CD4-positive, alpha-beta memory T cell (primary cell): ENCODE data around the gene PIK3IP1. TPM values are rescaled to one million over a fixed set of nuclear protein-coding genes. Genes with fewer than 3 reads are reported as not detected.

Source experiments
- CTCF ChIA-PET: fragments of 350-600 bp; sonication (Branson Sonifier 250); formaldehyde crosslinking; loops from one replicate; lab custom pipeline; 2021; ENCODE audit warnings: inconsistent platforms; ENCODE audit not compliant: partially characterized antibody; lab: Charles Lee
- POLR2A ChIA-PET: fragments of 350-600 bp; sonication (Branson Sonifier 250); formaldehyde crosslinking; loops from one replicate; lab custom pipeline; 2021; ENCODE audit not compliant: partially characterized antibody; lab: Charles Lee
- DNase-seq, 5 donors: peaks; one replicate each; pipeline versions ENCODE4 v3.0.0 to v3.0.0-alpha.2; 2020 to 2022; ENCODE audit warnings: mixed read lengths in 1 of 5
- H3K27ac ChIP-seq: one replicate; pipeline ENCODE4 v1.7.0; 2013; ENCODE audit warnings: low read depth, low read length
- H3K27me3 ChIP-seq: 2 replicates; pipeline ENCODE4 v1.7.0; 2013; ENCODE audit warnings: mild to moderate bottlenecking, low read length, moderate library complexity; ENCODE audit not compliant: insufficient read depth
- H3K36me3 ChIP-seq: 2 replicates; pipeline ENCODE4 v1.7.0; 2013; ENCODE audit warnings: mild to moderate bottlenecking, low read length, moderate library complexity; ENCODE audit not compliant: insufficient read depth
- H3K4me1 ChIP-seq: 2 replicates; pipeline ENCODE4 v1.7.0; 2013; ENCODE audit warnings: mild to moderate bottlenecking, low read length, moderate library complexity; ENCODE audit not compliant: insufficient read depth
- H3K4me3 ChIP-seq, 2 donors: one replicate each; pipeline ENCODE4 v1.7.0; 2013; ENCODE audit warnings: low read length in 2 of 2, mild to moderate bottlenecking in 1 of 2
- H3K9me3 ChIP-seq, 2 donors: one replicate each; pipeline ENCODE4 v1.7.0; 2013; ENCODE audit warnings: low read length in 2 of 2, control low read depth in 1 of 2; ENCODE audit not compliant: control insufficient read depth in 1 of 2
- H3K27ac Mint-ChIP-seq, 7 donors: one replicate each; pipeline ENCODE4 v1.8.0; 2020 to 2021; ENCODE audit warnings: mixed read lengths in 7 of 7, mild to moderate bottlenecking in 6 of 7, inconsistent platforms in 3 of 7, moderate library complexity in 3 of 7
- H3K27me3 Mint-ChIP-seq, 2 donors: one replicate each; pipeline ENCODE4 v1.8.0; 2020 to 2021; ENCODE audit warnings: mixed read lengths in 2 of 2
- H3K36me3 Mint-ChIP-seq, 2 donors: one replicate each; pipeline ENCODE4 v1.8.0; 2020 to 2021; ENCODE audit warnings: mixed read lengths in 2 of 2, inconsistent platforms in 1 of 2, mild to moderate bottlenecking in 1 of 2
- H3K4me1 Mint-ChIP-seq, 4 donors: one replicate each; pipeline ENCODE4 v1.8.0; 2020 to 2021; ENCODE audit warnings: mixed read lengths in 4 of 4, mild to moderate bottlenecking in 1 of 4
- H3K4me3 Mint-ChIP-seq, 8 donors: one replicate each; pipeline ENCODE4 v1.8.0; 2020 to 2021; ENCODE audit warnings: mixed read lengths in 8 of 8, mild to moderate bottlenecking in 7 of 8, moderate library complexity in 6 of 8, inconsistent platforms in 3 of 8
- H3K9me3 Mint-ChIP-seq, 8 donors: one replicate each; pipeline ENCODE4 v1.8.0; 2020 to 2021; ENCODE audit warnings: mixed read lengths in 8 of 8, mild to moderate bottlenecking in 5 of 8, inconsistent platforms in 3 of 8, moderate library complexity in 1 of 8
- intact Hi-C: fragments of 100-400 bp; cut with micrococcal nuclease; formaldehyde crosslinking; loops from one replicate; pipeline ENCODE4 v1.15.1; 2023
- polyA plus RNA-seq, 2 donors: library from polyadenylated mRNA; unstranded; fragments of 300-500 nt; fragmentation: Illumina TruSeq; gene quantifications; one replicate each; pipeline ENCODE4 v1.2.3, GENCODE V29; 2021
- total RNA-seq, 2 experiments: library from RNA; stranded (reverse); gene quantifications; one replicate each; pipeline ENCODE4 v1.2.3, GENCODE V29; 2021

Gene PIK3IP1
- total and polyA plus RNA-seq, 4 experiments from 2014 or later, result 399 to 473 (median 414) TPM

GRCh38 chr22:31281733-31282132 is 10.6 kb downstream of the PIK3IP1 start:
- peaks cover 72 to 88% of the 10 kb centered on the region in 2 donors for H3K36me3 Mint-ChIP-seq
- H3K4me3 ChIP-seq, result no peak overlapping the region
- intact Hi-C loops, result no loop called here
- ChIA-PET POLR2A (interaction anchor here (0.7 to 17.9 kb wide), 9 partner anchors 8 to 70 kb away, joined by 3 to 1203 read pairs (median 7); partner anchors contain the start of genes LIMK2 and PIK3IP1), CTCF (interaction anchor here (1.0 to 3.4 kb wide), 5 partner anchors 9 to 65 kb away, joined by 3 to 30 read pairs (median 5); partner anchors contain the start of genes PATZ1 and PIK3IP1)
- no peaks in the 10 kb centered on the region for H3K27me3 ChIP-seq
- peak overlapping the region; percentile 61 to 99 (median 88) for H3K27ac Mint-ChIP-seq
- H3K36me3 ChIP-seq, result peaks cover 62% of the 10 kb centered on the region
- no peaks in the 10 kb centered on the region for H3K27me3 Mint-ChIP-seq
- H3K9me3 Mint-ChIP-seq, result no peaks in the 10 kb centered on the region
- H3K4me1 ChIP-seq, result peaks cover 100% of the 10 kb centered on the region
- DNase-seq, result peak in 1 of 5 donors; percentile 18
- H3K27ac ChIP-seq, result peak overlapping the region; percentile 19
- peak overlapping the region in 6 of 8 donors; percentile 42 to 83 (median 56) for H3K4me3 Mint-ChIP-seq
- H3K4me1 Mint-ChIP-seq, result peaks cover 78 to 100% (median 90%) of the 10 kb centered on the region in 4 donors
- H3K9me3 ChIP-seq, result no peaks in the 10 kb centered on the region

GRCh38 chr22:31279821-31280505 is 12.3 kb downstream of the PIK3IP1 start:
- intact Hi-C loops, result loop anchor here (1.0 to 2.0 kb wide), 3 partner anchors 12 to 67 kb away; partner anchors contain the start of genes LIMK2 and PIK3IP1
- peaks cover 59 to 85% of the 10 kb centered on the region in 2 donors for H3K36me3 Mint-ChIP-seq
- Histone ChIP-seq H3K36me3 (peaks cover 63% of the 10 kb centered on the region), H3K27ac (peak overlapping the region; percentile 43), H3K4me1 (peaks cover 94% of the 10 kb centered on the region), H3K27me3 (no peaks in the 10 kb centered on the region), H3K4me3 (peak overlapping the region in 1 of 2 donors; percentile 3), H3K9me3 (no peaks in the 10 kb centered on the region)
- peaks cover 63 to 96% (median 80%) of the 10 kb centered on the region in 4 donors for H3K4me1 Mint-ChIP-seq
- peak overlapping the region; percentile 94 to 99 (median 97) for H3K27ac Mint-ChIP-seq
- ChIA-PET CTCF (interaction anchor here (1.1 to 12.3 kb wide), 7 partner anchors 10 to 67 kb away, joined by 3 to 114 read pairs (median 10); partner anchors contain the start of genes LIMK2 and PIK3IP1), POLR2A (interaction anchor here (1.4 to 17.9 kb wide), 13 partner anchors 12 to 350 kb away, joined by 3 to 1203 read pairs (median 19); partner anchors contain the start of genes LIMK2, PATZ1 and PIK3IP1)
- peak overlapping the region in 7 of 8 donors; percentile 71 to 84 (median 78) for H3K4me3 Mint-ChIP-seq
- H3K27me3 Mint-ChIP-seq, result no peaks in the 10 kb centered on the region
- DNase-seq, result no peak
- H3K9me3 Mint-ChIP-seq, result no peaks in the 10 kb centered on the region

- Histone ChIP-seq H3K36me3 (peaks cover 57% of the 10 kb centered on the region), H3K27me3 (no peaks in the 10 kb centered on the region), H3K4me3 (peak overlapping the region in 1 of 2 donors; percentile 3), H3K27ac (peak overlapping the region; percentile 43), H3K9me3 (no peaks in the 10 kb centered on the region), H3K4me1 (peaks cover 92% of the 10 kb centered on the region)
- H3K36me3 Mint-ChIP-seq, result peaks cover 53 to 82% of the 10 kb centered on the region in 2 donors
- no peak for DNase-seq
- ChIA-PET POLR2A (interaction anchor here (0.7 to 17.9 kb wide), 19 partner anchors 11 to 351 kb away, joined by 3 to 1203 read pairs (median 8); partner anchors contain the start of genes LIMK2, PATZ1, PIK3IP1 and RNF185), CTCF (interaction anchor here (1.1 to 12.3 kb wide), 8 partner anchors 10 to 334 kb away, joined by 3 to 114 read pairs (median 8); partner anchors contain the start of genes LIMK2 and PIK3IP1)
- intact Hi-C loops, result loop anchor here (1.0 to 2.0 kb wide), 3 partner anchors 13 to 66 kb away; partner anchors contain the start of genes LIMK2 and PIK3IP1
- no peaks in the 10 kb centered on the region for H3K9me3 Mint-ChIP-seq
- H3K4me3 Mint-ChIP-seq, result peak overlapping the region; percentile 21 to 84 (median 77)
- H3K4me1 Mint-ChIP-seq, result peaks cover 58 to 93% (median 76%) of the 10 kb centered on the region in 4 donors
- peak overlapping the region; percentile 94 to 99 (median 97) for H3K27ac Mint-ChIP-seq
- no peaks in the 10 kb centered on the region for H3K27me3 Mint-ChIP-seq
Observed at GRCh38 chr22:31279327-31279669, 13.0 kb downstream of the PIK3IP1 start.

DNA sequence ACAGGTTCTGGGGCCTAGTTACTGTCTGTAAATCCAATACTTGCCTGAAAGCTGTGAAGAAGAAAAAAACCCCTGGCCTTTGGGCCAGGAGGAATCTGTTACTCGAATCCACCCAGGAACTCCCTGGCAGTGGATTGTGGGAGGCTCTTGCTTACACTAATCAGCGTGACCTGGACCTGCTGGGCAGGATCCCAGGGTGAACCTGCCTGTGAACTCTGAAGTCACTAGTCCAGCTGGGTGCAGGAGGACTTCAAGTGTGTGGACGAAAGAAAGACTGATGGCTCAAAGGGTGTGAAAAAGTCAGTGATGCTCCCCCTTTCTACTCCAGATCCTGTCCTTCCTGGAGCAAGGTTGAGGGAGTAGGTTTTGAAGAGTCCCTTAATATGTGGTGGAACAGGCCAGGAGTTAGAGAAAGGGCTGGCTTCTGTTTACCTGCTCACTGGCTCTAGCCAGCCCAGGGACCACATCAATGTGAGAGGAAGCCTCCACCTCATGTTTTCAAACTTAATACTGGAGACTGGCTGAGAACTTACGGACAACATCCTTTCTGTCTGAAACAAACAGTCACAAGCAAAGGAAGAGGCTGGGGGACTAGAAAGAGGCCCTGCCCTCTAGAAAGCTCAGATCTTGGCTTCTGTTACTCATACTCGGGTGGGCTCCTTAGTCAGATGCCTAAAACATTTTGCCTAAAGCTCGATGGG is 13.5 kb downstream of the PIK3IP1 start:
- peaks cover 52 to 80% of the 10 kb centered on the region in 2 donors for H3K36me3 Mint-ChIP-seq
- Histone ChIP-seq H3K9me3 (no peaks in the 10 kb centered on the region), H3K36me3 (peaks cover 52% of the 10 kb centered on the region), H3K27ac (peak overlapping the region; percentile 43), H3K27me3 (no peaks in the 10 kb centered on the region), H3K4me1 (peaks cover 87% of the 10 kb centered on the region), H3K4me3 (peak overlapping the region in 1 of 2 donors; percentile 17)
- ChIA-PET POLR2A (interaction anchor here (0.6 to 17.9 kb wide), 24 partner anchors 5 to 351 kb away, joined by 3 to 1203 read pairs (median 8); partner anchors contain the start of genes LIMK2, PATZ1, PIK3IP1 and RNF185), CTCF (interaction anchor here (1.1 to 12.3 kb wide), 8 partner anchors 9 to 333 kb away, joined by 3 to 114 read pairs (median 8); partner anchors contain the start of genes LIMK2 and PIK3IP1)
- H3K27ac Mint-ChIP-seq, result peak overlapping the region; percentile 94 to 99 (median 97)
- intact Hi-C loops, result loop anchor here (1.0 to 2.0 kb wide), 3 partner anchors 14 to 66 kb away; partner anchors contain the start of genes LIMK2 and PIK3IP1
- DNase-seq, result peak; percentile 64 to 76 (median 73)
- peak overlapping the region; percentile 38 to 84 (median 77) for H3K4me3 Mint-ChIP-seq
- peaks cover 57 to 92% (median 73%) of the 10 kb centered on the region in 4 donors for H3K4me1 Mint-ChIP-seq
- H3K9me3 Mint-ChIP-seq, result no peaks in the 10 kb centered on the region
- H3K27me3 Mint-ChIP-seq, result no peaks in the 10 kb centered on the region

GRCh38 chr22:31278151-31278621 is 14.1 kb downstream of the PIK3IP1 start:
- Mint-ChIP-seq H3K4me1 (peaks cover 53 to 90% (median 71%) of the 10 kb centered on the region in 4 donors), H3K27ac (peak overlapping the region; percentile 94 to 99 (median 97)), H3K4me3 (peak overlapping the region in 7 of 8 donors; percentile 64 to 84 (median 76)), H3K36me3 (peaks cover 46 to 78% of the 10 kb centered on the region in 2 donors), H3K9me3 (no peaks in the 10 kb centered on the region), H3K27me3 (no peaks in the 10 kb centered on the region)
- Histone ChIP-seq H3K27ac (peak overlapping the region; percentile 43), H3K9me3 (no peaks in the 10 kb centered on the region), H3K4me3 (peak overlapping the region in 1 of 2 donors; percentile 17), H3K36me3 (peaks cover 46% of the 10 kb centered on the region), H3K4me1 (peaks cover 84% of the 10 kb centered on the region), H3K27me3 (no peaks in the 10 kb centered on the region)
- ChIA-PET CTCF (interaction anchor here (0.6 to 12.3 kb wide), 6 partner anchors 8 to 1744 kb away, joined by 3 to 114 read pairs (median 9); partner anchors contain the start of gene PIK3IP1), POLR2A (interaction anchor here (0.6 to 17.9 kb wide), 21 partner anchors 6 to 337 kb away, joined by 3 to 1203 read pairs (median 8); partner anchors contain the start of genes LIMK2, PATZ1, PIK3IP1 and RNF185)
- intact Hi-C loops, result loop anchor here (2.0 kb wide), 1 partner anchor 65 kb away; the partner anchor contains the start of gene LIMK2
- no peak for DNase-seq

DNA sequence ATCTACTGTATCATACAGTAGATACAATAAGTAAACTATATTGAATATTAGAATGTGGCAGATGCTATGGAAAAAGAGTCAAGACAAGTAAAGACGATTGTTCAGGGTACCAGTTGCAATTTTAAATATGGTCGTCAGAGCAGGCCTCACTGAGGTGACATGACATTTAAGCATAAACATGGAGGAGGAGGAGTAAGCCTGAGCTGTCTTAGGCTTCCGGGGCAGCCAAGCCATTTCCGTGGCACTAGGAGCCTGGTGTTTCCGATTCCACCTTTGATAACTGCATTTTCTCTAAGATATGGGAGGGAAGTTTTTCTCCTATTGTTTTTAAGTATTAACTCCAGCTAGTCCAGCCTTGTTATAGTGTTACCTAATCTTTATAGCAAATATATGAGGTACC is 14.5 kb downstream of the PIK3IP1 start:
- POLR2A ChIA-PET, result interaction anchor here (0.6 to 17.9 kb wide), 20 partner anchors 6 to 197 kb away, joined by 3 to 1203 read pairs (median 6); partner anchors contain the start of genes LIMK2, PIK3IP1, RNF185 and SMTN
- intact Hi-C loops, result loop anchor here (2.0 kb wide), 1 partner anchor 65 kb away; the partner anchor contains the start of gene LIMK2
- Mint-ChIP-seq H3K4me3 (peak overlapping the region in 6 of 8 donors; percentile 42 to 84 (median 71)), H3K27ac (peak overlapping the region; percentile 94 to 99 (median 97)), H3K9me3 (no peaks in the 10 kb centered on the region), H3K4me1 (peaks cover 54 to 90% (median 71%) of the 10 kb centered on the region in 4 donors), H3K36me3 (peaks cover 42 to 78% of the 10 kb centered on the region in 2 donors), H3K27me3 (no peaks in the 10 kb centered on the region)
- H3K4me1 ChIP-seq, result peaks cover 84% of the 10 kb centered on the region
- no peak for DNase-seq
- CTCF ChIA-PET, result interaction anchor here (0.6 to 12.3 kb wide), 5 partner anchors 8 to 1743 kb away, joined by 4 to 114 read pairs (median 13); partner anchors contain the start of gene PIK3IP1
- peak overlapping the region; percentile 43 for H3K27ac ChIP-seq
- H3K4me3 ChIP-seq, result no peak overlapping the region
- H3K36me3 ChIP-seq, result peaks cover 41% of the 10 kb centered on the region
- no peaks in the 10 kb centered on the region for H3K9me3 ChIP-seq
- no peaks in the 10 kb centered on the region for H3K27me3 ChIP-seq
